Coronary artery (tissue), 2 donors: ENCODE results near the gene PYY.
"Not testable (repeated sequence)": the region's sequence is repeated elsewhere in the genome, so short reads cannot be mapped to it uniquely, and the experiment has no call there.

Source experiments
- DNase-seq: peaks from one replicate; pipeline ENCODE4 v3.0.0-alpha.2; 2017; ENCODE audit warnings: low spot score
- H3K27ac ChIP-seq, 2 donors: fragments of 200-600 bp; sonication (generic); one replicate each; pipeline ENCODE4 v1.5.1; 2016 to 2019
- H3K4me3 ChIP-seq: fragments of 200-600 bp; sonication (generic); 2 replicates; pipeline ENCODE4 v1.5.1; 2016; ENCODE audit warnings: mild to moderate bottlenecking, moderate library complexity
- TF ChIP-seq, protein P1 (sequence below): fragments of 200-600 bp; sonication (generic); IDR thresholded peaks from one replicate; pipeline ENCODE4 v1.5.1; 2019; ENCODE audit warnings: antibody characterized with exemption

PYY gene

GRCh38 chr17:43970366-43970765 lies 16.6 kb upstream of the PYY start:
- DNase-seq, result no peak
- Histone ChIP-seq H3K4me3 (no peak overlapping the region), H3K27ac (no peak overlapping the region)
- TF ChIP-seq, protein P1, sequence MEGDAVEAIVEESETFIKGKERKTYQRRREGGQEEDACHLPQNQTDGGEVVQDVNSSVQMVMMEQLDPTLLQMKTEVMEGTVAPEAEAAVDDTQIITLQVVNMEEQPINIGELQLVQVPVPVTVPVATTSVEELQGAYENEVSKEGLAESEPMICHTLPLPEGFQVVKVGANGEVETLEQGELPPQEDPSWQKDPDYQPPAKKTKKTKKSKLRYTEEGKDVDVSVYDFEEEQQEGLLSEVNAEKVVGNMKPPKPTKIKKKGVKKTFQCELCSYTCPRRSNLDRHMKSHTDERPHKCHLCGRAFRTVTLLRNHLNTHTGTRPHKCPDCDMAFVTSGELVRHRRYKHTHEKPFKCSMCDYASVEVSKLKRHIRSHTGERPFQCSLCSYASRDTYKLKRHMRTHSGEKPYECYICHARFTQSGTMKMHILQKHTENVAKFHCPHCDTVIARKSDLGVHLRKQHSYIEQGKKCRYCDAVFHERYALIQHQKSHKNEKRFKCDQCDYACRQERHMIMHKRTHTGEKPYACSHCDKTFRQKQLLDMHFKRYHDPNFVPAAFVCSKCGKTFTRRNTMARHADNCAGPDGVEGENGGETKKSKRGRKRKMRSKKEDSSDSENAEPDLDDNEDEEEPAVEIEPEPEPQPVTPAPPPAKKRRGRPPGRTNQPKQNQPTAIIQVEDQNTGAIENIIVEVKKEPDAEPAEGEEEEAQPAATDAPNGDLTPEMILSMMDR, result no peak

- no peak overlapping the region for H3K27ac ChIP-seq
- no peak overlapping the region for H3K4me3 ChIP-seq
- no peak for DNase-seq
- TF ChIP-seq, protein P1, result no peak
Measured at GRCh38 chr17:43967251-43967875, 13.6 kb upstream of the PYY start.

GRCh38 chr17:43966276-43966675 lies 12.5 kb upstream of the PYY start:
- TF ChIP-seq, protein P1, result no peak
- DNase-seq, result no peak
- Histone ChIP-seq H3K4me3 (no peak overlapping the region), H3K27ac (no peak overlapping the region)

GRCh38 chr17:43962479-43962878 lies 8.7 kb upstream of the PYY start:
- Histone ChIP-seq H3K4me3 (no peak overlapping the region), H3K27ac (no peak overlapping the region)
- no peak for DNase-seq
- TF ChIP-seq, protein P1, result no peak

DNA sequence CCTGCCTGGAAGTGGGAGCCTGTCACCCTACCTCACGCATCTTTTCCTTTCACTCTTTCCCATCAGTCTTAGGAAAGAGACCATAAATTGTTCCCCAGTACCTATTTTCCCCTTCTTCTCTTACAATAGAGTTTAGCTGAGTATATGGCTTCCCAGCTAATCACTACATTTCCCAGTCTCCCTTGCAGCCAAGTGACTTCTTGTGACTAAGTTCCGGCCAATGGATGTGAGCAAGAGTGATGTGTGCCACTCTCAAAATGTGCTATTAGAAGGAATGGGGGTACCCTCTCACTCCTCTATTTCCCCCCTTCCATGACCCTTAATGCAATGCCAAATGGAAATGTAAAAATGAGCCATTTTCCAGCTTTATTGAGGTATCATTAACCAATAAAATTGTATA lies 8.2 kb upstream of the PYY start:
- Histone ChIP-seq H3K4me3 (no peak overlapping the region), H3K27ac (no peak overlapping the region)
- TF ChIP-seq, protein P1, result no peak
- DNase-seq, result no peak

DNA sequence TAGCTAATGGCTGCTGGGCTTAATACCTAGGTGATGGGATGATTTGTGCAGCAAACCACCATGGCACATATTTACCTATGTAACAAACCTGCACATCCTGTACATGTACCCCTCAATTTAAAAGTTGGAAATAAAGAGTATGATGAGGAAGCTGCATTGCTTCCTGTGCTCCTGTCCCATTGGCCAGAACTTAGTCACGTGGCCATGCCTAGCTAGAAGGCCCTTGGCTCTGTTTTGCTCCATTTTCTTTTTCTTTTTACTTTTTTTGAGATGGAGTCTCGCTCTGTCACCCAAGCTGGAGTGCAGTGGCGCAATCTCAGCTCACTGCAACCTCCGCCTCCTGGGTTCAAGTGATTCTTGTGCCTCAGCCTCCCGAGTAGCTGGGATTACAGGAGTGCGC lies 7.6 kb upstream of the PYY start:
- not testable (repeated sequence) for H3K27ac ChIP-seq, DNase-seq, H3K4me3 ChIP-seq

- TF ChIP-seq, protein P1, result no peak
- no peak for DNase-seq
Measured at GRCh38 chr17:43958748-43959352, 5.1 kb upstream of the PYY start.

More at GRCh38 chr17:43958748-43959352, 5.1 kb upstream of the PYY start:
- H3K4me3 ChIP-seq, result no peak overlapping the region
- H3K27ac ChIP-seq, result no peak overlapping the region
